Measurements from ENCODE around the gene CEP250.

DNA sequence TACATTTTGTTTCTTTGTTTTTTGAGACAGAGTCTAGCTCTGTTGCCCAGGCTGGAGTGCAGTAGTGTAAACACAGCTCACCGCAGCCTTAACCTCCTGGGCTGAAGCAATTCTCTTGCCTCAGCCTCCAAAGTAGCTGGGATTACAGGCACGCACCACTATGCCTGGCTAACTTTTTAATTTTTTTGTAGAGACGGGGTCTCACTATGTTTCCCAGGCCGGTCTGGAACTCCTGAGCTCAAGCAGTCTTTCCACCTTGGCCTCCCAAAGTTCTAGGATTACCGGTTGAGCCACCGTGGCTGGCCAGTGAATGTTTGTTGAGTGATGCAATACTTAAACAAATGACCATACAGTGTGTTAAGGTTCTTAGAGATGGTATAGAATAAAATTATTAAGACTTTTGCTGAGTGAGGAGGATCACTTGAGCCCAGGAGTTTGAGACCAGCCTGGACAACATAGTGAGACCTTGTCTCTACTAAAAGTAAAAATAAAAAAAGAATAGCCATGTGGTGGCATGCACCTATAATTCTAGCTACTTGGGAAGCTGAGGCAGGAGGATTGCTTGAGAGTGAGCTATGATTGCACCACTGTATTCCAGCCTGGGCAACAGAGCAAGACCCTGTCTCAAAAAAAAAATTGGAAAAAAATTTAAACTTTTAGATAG is 13.4 kb downstream of the CEP250 start:
- TF ChIP-seq, protein P1, sequence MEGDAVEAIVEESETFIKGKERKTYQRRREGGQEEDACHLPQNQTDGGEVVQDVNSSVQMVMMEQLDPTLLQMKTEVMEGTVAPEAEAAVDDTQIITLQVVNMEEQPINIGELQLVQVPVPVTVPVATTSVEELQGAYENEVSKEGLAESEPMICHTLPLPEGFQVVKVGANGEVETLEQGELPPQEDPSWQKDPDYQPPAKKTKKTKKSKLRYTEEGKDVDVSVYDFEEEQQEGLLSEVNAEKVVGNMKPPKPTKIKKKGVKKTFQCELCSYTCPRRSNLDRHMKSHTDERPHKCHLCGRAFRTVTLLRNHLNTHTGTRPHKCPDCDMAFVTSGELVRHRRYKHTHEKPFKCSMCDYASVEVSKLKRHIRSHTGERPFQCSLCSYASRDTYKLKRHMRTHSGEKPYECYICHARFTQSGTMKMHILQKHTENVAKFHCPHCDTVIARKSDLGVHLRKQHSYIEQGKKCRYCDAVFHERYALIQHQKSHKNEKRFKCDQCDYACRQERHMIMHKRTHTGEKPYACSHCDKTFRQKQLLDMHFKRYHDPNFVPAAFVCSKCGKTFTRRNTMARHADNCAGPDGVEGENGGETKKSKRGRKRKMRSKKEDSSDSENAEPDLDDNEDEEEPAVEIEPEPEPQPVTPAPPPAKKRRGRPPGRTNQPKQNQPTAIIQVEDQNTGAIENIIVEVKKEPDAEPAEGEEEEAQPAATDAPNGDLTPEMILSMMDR (IDR thresholded peaks at IDR 0.05; ENCODE audit: low read depth, low read length, poor library complexity, severe bottlenecking), result no peak
- TF ChIP-seq EZH2phosphoT487 (IDR thresholded peaks at IDR 0.05; ENCODE audit: borderline replicate concordance, low read length), result no peak

Data from DOHH2 (cell line).